B cell (primary cell): ENCODE measurements around the gene CCR6. TPM values are rescaled to one million over a fixed set of nuclear protein-coding genes. Genes with fewer than 3 reads are reported as not detected.

ENCODE experiments used
- ATAC-seq: fragments of 200-7000 bp; cut with Tn5 transposase; one replicate; pipeline ENCODE4 v1.10.0; 2021; ENCODE audit warnings: low read depth, mild to moderate bottlenecking, moderate number of reproducible peaks, moderate library complexity
- CTCF ChIA-PET: fragments of 350-600 bp; sonication (Branson Sonifier 250); formaldehyde crosslinking; loops from one replicate; lab custom pipeline; 2021; ENCODE audit warnings: antibody characterized with exemption, inconsistent platforms; lab: Charles Lee
- POLR2A ChIA-PET: fragments of 350-600 bp; sonication (Branson Sonifier 250); formaldehyde crosslinking; loops from one replicate; lab custom pipeline; 2021; ENCODE audit warnings: antibody characterized with exemption; lab: Charles Lee
- DNase-seq: peaks from one replicate; pipeline ENCODE4 v3.0.0; 2013
- H2AFZ ChIP-seq: 2 replicates; pipeline ENCODE4 v1.6.1; 2012; ENCODE audit warnings: mild to moderate bottlenecking, low read depth, low read length; ENCODE audit not compliant: insufficient read depth, poor library complexity, severe bottlenecking
- H3K27ac ChIP-seq, 2 donors: 1 replicate in 1 of 2; 2 replicates in 1 of 2; pipeline ENCODE4 v1.5.1; 2012 to 2013; ENCODE audit warnings: low read length in 2 of 2, mild to moderate bottlenecking in 2 of 2, moderate library complexity in 1 of 2
- H3K27me3 ChIP-seq, 4 experiments: fragments of 200-600 bp in 1 of 4; sonication (generic) in 1 of 4; replicated peaks in 1 of 4; 1 replicate in 2 of 4; 2 replicates in 2 of 4; pipeline versions ENCODE4 v1.6.1 to v1.7.0; 2013 to 2016; ENCODE audit warnings: low read length in 3 of 4, mild to moderate bottlenecking in 2 of 4, mixed read lengths in 1 of 4, moderate library complexity in 1 of 4; ENCODE audit not compliant: insufficient read depth in 4 of 4, control insufficient read depth in 3 of 4; ENCODE audit errors: control extremely low read depth in 1 of 4
- H3K36me3 ChIP-seq, 2 experiments: replicated peaks in 1 of 2; 1 replicate in 1 of 2; 2 replicates in 1 of 2; pipeline versions ENCODE4 v1.6.1 to v1.7.1; 2013; ENCODE audit warnings: low read length in 1 of 2; ENCODE audit not compliant: insufficient read depth in 2 of 2, control insufficient read depth in 1 of 2; ENCODE audit errors: control extremely low read depth in 1 of 2, extremely low read depth in 1 of 2
- H3K4me1 ChIP-seq, 2 donors: fragments of 200-600 bp in 1 of 2; sonication (generic) in 1 of 2; 1 replicate in 1 of 2; 2 replicates in 1 of 2; pipeline versions ENCODE4 v1.5.1 to v1.6.1; 2013 to 2017; ENCODE audit warnings: low read length in 2 of 2; ENCODE audit not compliant: control insufficient read depth in 2 of 2, insufficient read depth in 2 of 2
- H3K4me2 ChIP-seq: replicated peaks from 2 replicates; pipeline ENCODE3; 2012; ENCODE audit warnings: mild to moderate bottlenecking, low read depth, low read length; ENCODE audit not compliant: poor library complexity, severe bottlenecking
- H3K4me3 ChIP-seq, 5 experiments: fragments of 200-600 bp in 1 of 5; sonication (generic) in 1 of 5; 1 replicate in 3 of 5; 2 replicates in 2 of 5; pipeline versions ENCODE4 v1.5.1 to v1.7.0; 2011 to 2016; ENCODE audit warnings: low read length in 4 of 5, mild to moderate bottlenecking in 4 of 5, low read depth in 2 of 5, control low read depth in 1 of 5, moderate library complexity in 1 of 5; ENCODE audit not compliant: insufficient read depth in 1 of 5; ENCODE audit errors: control extremely low read depth in 1 of 5, extremely low read depth in 1 of 5
- H3K79me2 ChIP-seq: fragments of 200-600 bp; sonication (generic); one replicate; pipeline ENCODE4 v1.6.0; 2016; ENCODE audit warnings: low read length; ENCODE audit not compliant: control insufficient read depth, insufficient read depth
- H3K9ac ChIP-seq: fragments of 200-600 bp; sonication (generic); 2 replicates; pipeline ENCODE4 v1.6.1; 2017; ENCODE audit warnings: mild to moderate bottlenecking, low read length, moderate library complexity
- H3K9me3 ChIP-seq, 3 donors: one replicate each; pipeline versions ENCODE4 v1.6.1 to v1.7.1; 2013; ENCODE audit warnings: low read length in 2 of 3; ENCODE audit not compliant: control insufficient read depth in 2 of 3, insufficient read depth in 1 of 3; ENCODE audit errors: control extremely low read depth in 1 of 3
- H4K20me1 ChIP-seq: 2 replicates; pipeline ENCODE4 v1.6.0; 2012; ENCODE audit warnings: mild to moderate bottlenecking, low read length; ENCODE audit not compliant: insufficient read depth, control insufficient read depth, poor library complexity, severe bottlenecking
- H3K27ac Mint-ChIP-seq: one replicate; pipeline ENCODE4 v1.8.0; 2021; ENCODE audit warnings: mixed read lengths
- H3K27me3 Mint-ChIP-seq: one replicate; pipeline ENCODE4 v1.8.0; 2021; ENCODE audit warnings: mixed read lengths
- H3K4me1 Mint-ChIP-seq: one replicate; pipeline ENCODE4 v1.8.0; 2021; ENCODE audit warnings: mixed read lengths
- H3K4me3 Mint-ChIP-seq: one replicate; pipeline ENCODE4 v1.8.0; 2021; ENCODE audit warnings: mixed read lengths
- H3K9me3 Mint-ChIP-seq: one replicate; pipeline ENCODE4 v1.8.0; 2022; ENCODE audit warnings: mixed read lengths; ENCODE audit not compliant: insufficient read depth
- CTCF ChIP-seq: fragments of 200-600 bp; IDR thresholded peaks from one replicate; pipeline ENCODE4 v1.8.0; 2022; ENCODE audit warnings: antibody characterized with exemption, mild to moderate bottlenecking
- EZH2 ChIP-seq: IDR thresholded peaks from 2 replicates; pipeline ENCODE4 v1.6.1; 2012; ENCODE audit warnings: borderline replicate concordance, low read depth, mild to moderate bottlenecking, moderate library complexity, low read length; ENCODE audit not compliant: insufficient read depth, poor library complexity, severe bottlenecking
- WGBS: methylation state at CpG from one replicate; pipeline ENCODE4 v1.1.5; 2013; ENCODE audit warnings: missing lambda C conversion rate; ENCODE audit not compliant: insufficient coverage; 5-methylcytosine and 5-hydroxymethylcytosine counted together
- intact Hi-C: fragments of 100-400 bp; cut with micrococcal nuclease; formaldehyde crosslinking; loops from one replicate; pipeline ENCODE4 v1.10.0; 2022
- polyA plus RNA-seq: library from polyadenylated mRNA; depleted of rRNA; stranded (reverse); fragments of >200 nt; gene quantifications from 2 replicates; pipeline ENCODE4 v1.2.3, GENCODE V29; 2012
- total RNA-seq, 2 donors: library from RNA; stranded (reverse); fragments of 120-200 nt in 1 of 2; gene quantifications; 1 replicate in 1 of 2; 2 replicates in 1 of 2; pipeline versions ENCODE4 v1.2.3 to v1.2.4, GENCODE V29; 2013 to 2022

The CCR6 gene
- total and polyA plus RNA-seq, 2 donors (not counting 1 experiment from before 2014, with no cell fraction given), result 18.2 to 30.9 TPM

- Histone ChIP-seq H3K79me2 (peaks cover 40% of the 10 kb centered on the region), H3K9me3 (no peaks in the 10 kb centered on the region), H3K36me3 (no peaks in the 10 kb centered on the region), H3K4me3 (no peak overlapping the region), H4K20me1 (no peaks in the 10 kb centered on the region), H3K9ac (no peak overlapping the region), H3K27me3 (no peaks in the 10 kb centered on the region), H3K27ac (no peak overlapping the region), H2AFZ (no peak overlapping the region), H3K4me2 (no peak overlapping the region), H3K4me1 (peaks cover 23 to 29% of the 10 kb centered on the region in 2 donors)
- no peak for TF ChIP-seq CTCF
- no peak for TF ChIP-seq EZH2
- ATAC-seq (no peak), DNase-seq (no peak)
- Mint-ChIP-seq H3K4me3 (no peak overlapping the region), H3K27me3 (no peaks in the 10 kb centered on the region), H3K9me3 (no peaks in the 10 kb centered on the region), H3K27ac (peak overlapping the region; percentile 32), H3K4me1 (peaks cover 36% of the 10 kb centered on the region)
- ChIA-PET POLR2A (no interaction called here), CTCF (interaction anchor here (1.2 to 21.7 kb wide), 2 partner anchors 24 to 158 kb away, joined by 4 to 437 read pairs; partner anchors contain the start of gene CCR6)
- intact Hi-C loops, result no loop called here
These were observed 25.1 kb downstream of the CCR6 start for GRCh38 chr6:167148021-167148420.

- no peak overlapping the region for H3K4me2 ChIP-seq
- H3K4me1 Mint-ChIP-seq, result peaks cover 46% of the 10 kb centered on the region
- POLR2A ChIA-PET, result no interaction called here
These were observed 26.1 kb downstream of the CCR6 start for GRCh38 chr6:167148997-167149396.

More at GRCh38 chr6:167148997-167149396, 26.1 kb downstream of the CCR6 start:
- H3K4me3 Mint-ChIP-seq, result no peak overlapping the region
- no peaks in the 10 kb centered on the region for H3K27me3 ChIP-seq
- no peaks in the 10 kb centered on the region for H3K27me3 Mint-ChIP-seq
- no peaks in the 10 kb centered on the region for H3K9me3 ChIP-seq
- H3K4me3 ChIP-seq, result no peak overlapping the region
- 94% methylated on average over 3 of the region's 5 CpGs for WGBS
- no peaks in the 10 kb centered on the region for H3K9me3 Mint-ChIP-seq
- H3K27ac Mint-ChIP-seq, result no peak overlapping the region
- no peak overlapping the region for H2AFZ ChIP-seq
- CTCF ChIA-PET, result no interaction called here
- peaks cover 30% of the 10 kb centered on the region for H3K79me2 ChIP-seq
- DNase-seq (no peak), ATAC-seq (no peak)
- H4K20me1 ChIP-seq, result no peaks in the 10 kb centered on the region
- H3K9ac ChIP-seq, result no peak overlapping the region
- no peak for TF ChIP-seq EZH2
- TF ChIP-seq CTCF, result no peak
- no peak overlapping the region for H3K27ac ChIP-seq
- intact Hi-C loops, result no loop called here
- peaks cover 27 to 37% of the 10 kb centered on the region in 2 donors for H3K4me1 ChIP-seq
- H3K36me3 ChIP-seq, result no peaks in the 10 kb centered on the region
